Right lobe of liver (tissue), 4 donors: ENCODE results near the gene NUP210.

Experiments
- CTCF ChIP-seq, 4 donors: fragments of 200-600 bp in 3 of 4; fragments of 450-650 bp in 1 of 4; IDR thresholded peaks; one replicate each; pipeline versions ENCODE4 v1.5.1 to v1.8.0; 2016 to 2022; ENCODE audit warnings: antibody characterized with exemption in 4 of 4, mild to moderate bottlenecking in 2 of 4
- POLR2A ChIP-seq: fragments of 450-650 bp; IDR thresholded peaks from one replicate; pipeline ENCODE4 v1.6.1; 2017; ENCODE audit warnings: antibody characterized with exemption, mild to moderate bottlenecking
- donor health status: DM: no; HTN: no; CAD: no.
- donor health status: DM: no; HTN: no; CAD: no.
- donor health status: DM: no; HTN: yes; CAD: no.

GRCh38 chr3:13380971-13381370 is 39.2 kb downstream of the NUP210 start:
- TF ChIP-seq CTCF (IDR thresholded peaks at IDR 0.05) (no peak), POLR2A (no peak)
